Heart right ventricle (tissue), 16 donors: ENCODE data around the gene FBXO45. TPM values are rescaled to one million over a fixed set of nuclear protein-coding genes. Genes with fewer than 3 reads are reported as not detected.
"Not testable (repeated sequence)": the region's sequence is repeated elsewhere in the genome, so short reads cannot be mapped to it uniquely, and the experiment has no call there.

Experiments
- ATAC-seq, 8 donors: fragments of 200-7000 bp; cut with Tn5 transposase; one replicate each; pipeline ENCODE4 v1.9.1; 2020; ENCODE audit warnings: mild to moderate bottlenecking in 8 of 8, moderate library complexity in 8 of 8, moderate number of reproducible peaks in 1 of 8
- DNase-seq, 2 donors: peaks; one replicate each; pipeline ENCODE4 v3.0.0-alpha.2; 2020
- H3K27ac ChIP-seq, 10 donors: fragments of 200-600 bp; sonication (generic) in 2 of 10; one replicate each; pipeline versions ENCODE4 v1.5.0 to v1.8.0; 2020 to 2022; ENCODE audit warnings: mild to moderate bottlenecking in 3 of 10
- H3K27me3 ChIP-seq, 7 donors: fragments of 200-600 bp; one replicate each; pipeline ENCODE4 v1.8.0; 2021 to 2022; ENCODE audit warnings: mild to moderate bottlenecking in 2 of 7
- H3K36me3 ChIP-seq, 9 donors: fragments of 200-600 bp; sonication (generic) in 1 of 9; one replicate each; pipeline versions ENCODE4 v1.5.0 to v1.8.0; 2020 to 2022; ENCODE audit warnings: mild to moderate bottlenecking in 2 of 9
- H3K4me1 ChIP-seq, 9 donors: fragments of 200-600 bp; sonication (generic) in 1 of 9; one replicate each; pipeline versions ENCODE4 v1.5.0 to v1.8.0; 2020 to 2022; ENCODE audit warnings: mild to moderate bottlenecking in 4 of 9
- H3K4me3 ChIP-seq, 10 donors: fragments of 200-600 bp; sonication (generic) in 2 of 10; one replicate each; pipeline versions ENCODE4 v1.5.0 to v1.8.0; 2020 to 2022; ENCODE audit warnings: mild to moderate bottlenecking in 7 of 10, moderate library complexity in 2 of 10
- H3K9me3 ChIP-seq, 11 donors: fragments of 200-600 bp in 10 of 11; sonication (generic) in 2 of 11; one replicate each; pipeline versions ENCODE4 v1.5.0 to v1.8.0; 2013 to 2022; ENCODE audit warnings: mild to moderate bottlenecking in 2 of 11, control low read depth in 1 of 11, moderate library complexity in 1 of 11
- CTCF ChIP-seq, 9 donors: fragments of 200-600 bp; sonication (generic) in 2 of 9; IDR thresholded peaks; one replicate each; pipeline versions ENCODE4 v1.5.0 to v1.8.0; 2021 to 2022; ENCODE audit warnings: antibody characterized with exemption in 9 of 9, mild to moderate bottlenecking in 5 of 9, moderate library complexity in 1 of 9
- WGBS, 2 donors: extraction: QIAGEN DNeasy Blood & Tissue Kit; methylation state at CpG; one replicate each; pipeline ENCODE4 v1.1.7; 2013; ENCODE audit warnings: inconsistent platforms in 1 of 2; 5-methylcytosine and 5-hydroxymethylcytosine counted together
- intact Hi-C, 10 donors: fragments of 100-400 bp; cut with DNase I; formaldehyde crosslinking; loops; one replicate each; pipeline versions ENCODE4 v1.11.1 to v1.14.2; 2022
- polyA plus RNA-seq, 2 donors: library from polyadenylated mRNA; stranded (reverse); fragments of 200-250 nt; gene quantifications; one replicate each; pipeline ENCODE4 v1.2.3, GENCODE V29; 2013
- total RNA-seq, 10 donors: library from RNA; stranded (reverse); fragmentation: NEBNext Ultra II Directional in 3 of 10; extraction: Animal tissue kit (Norgen Biotek cat#: 25700) in 3 of 10; gene quantifications; one replicate each; pipeline versions ENCODE4 v1.2.1 to v1.2.4, GENCODE V29; 2021 to 2023
- donor health status: Arrhythmogenic right ventricular cardiomyopathy.
- donor health status: ischemic (EF 13 %, LVEDD 7.1; RV severe dilation, severe dysfunction).
- donor health status: healthy with polysubstance abuse.
- donor health status: DM: no; HTN: yes; CAD: no.
- donor health status: DM: no; HTN: no; CAD: no.
- donor health status: ischemic (EF 25% LVEDD 6.9; RV normal size, moderate dysfunction).
- donor health status: ischemic (EF 25% LVEDD 5.7; RV mildly dilated, moderate dysfunction).
- donor health status: healthy.
- donor health status: DM: yes; HTN: yes; CAD: no.
- donor health status: Ischemic cardiomyopathy.
- donor health status: ischemic (EF 35%, LVEDD 5.7; RV mildly dilated, moderate dysfunction).
- donor health status: nonischemic (EF 11% LVEDD 7.7; RV severe dilation, severe dysfunction).
- donor health status: DM: yes; HTN: yes; CAD: no.
- donor health status: PGD.
- donor health status: ischemic (EF 29% LVEDD 5.4; RV normal size, mild dysfunction).
- donor health status: nonischemic (EF 23%, LVEDD 6.1; RV moderate dilation, normal function).

The FBXO45 gene
- total and polyA plus RNA-seq, 12 donors: 2.0 to 10.2 (median 5.8) TPM

- WGBS, 2 donors: 70 to 73% methylated on average over 10 of the region's 10 CpGs
- no peak for ATAC-seq
- no peaks in the 10 kb centered on the region for H3K36me3 ChIP-seq
- TF ChIP-seq CTCF (IDR thresholded peaks at IDR 0.05): no peak
- H3K4me3 ChIP-seq: peak overlapping the region in 2 of 10 donors; percentile 69 to 76
- DNase-seq: peak in 1 of 2 donors; percentile 30
- peaks cover 0 to 11% (median 0%) of the 10 kb centered on the region in 7 donors for H3K27me3 ChIP-seq
- H3K27ac ChIP-seq: peak overlapping the region in 6 of 10 donors; percentile 83 to 97 (median 92)
- no peaks in the 10 kb centered on the region for H3K9me3 ChIP-seq
- H3K4me1 ChIP-seq: peaks cover 0 to 70% (median 22%) of the 10 kb centered on the region in 9 donors
- intact Hi-C loops: no loop called here
These were observed 65.8 kb downstream of the FBXO45 start for GRCh38 chr3:196634224-196634623.

GRCh38 chr3:196634829-196635228 is 66.4 kb downstream of the FBXO45 start:
- H3K9me3 ChIP-seq: no peaks in the 10 kb centered on the region
- H3K36me3 ChIP-seq: no peaks in the 10 kb centered on the region
- H3K4me3 ChIP-seq: no peak overlapping the region
- H3K27ac ChIP-seq: peak overlapping the region in 3 of 10 donors; percentile 25 to 76 (median 39)
- H3K27me3 ChIP-seq: peaks cover 0 to 13% (median 2%) of the 10 kb centered on the region in 7 donors
- intact Hi-C loops: loop anchor here in 3 of 10 donors (5.0 kb wide), 2 partner anchors 37 to 42 kb away; no protein-coding TSS in a partner anchor
- no peak for TF ChIP-seq CTCF (IDR thresholded peaks at IDR 0.05)
- peaks cover 0 to 70% (median 28%) of the 10 kb centered on the region in 9 donors for H3K4me1 ChIP-seq
- no peak for ATAC-seq
- DNase-seq: no peak
- WGBS, 2 donors: 83 to 85% methylated on average over 7 of the region's 7 CpGs

DNA sequence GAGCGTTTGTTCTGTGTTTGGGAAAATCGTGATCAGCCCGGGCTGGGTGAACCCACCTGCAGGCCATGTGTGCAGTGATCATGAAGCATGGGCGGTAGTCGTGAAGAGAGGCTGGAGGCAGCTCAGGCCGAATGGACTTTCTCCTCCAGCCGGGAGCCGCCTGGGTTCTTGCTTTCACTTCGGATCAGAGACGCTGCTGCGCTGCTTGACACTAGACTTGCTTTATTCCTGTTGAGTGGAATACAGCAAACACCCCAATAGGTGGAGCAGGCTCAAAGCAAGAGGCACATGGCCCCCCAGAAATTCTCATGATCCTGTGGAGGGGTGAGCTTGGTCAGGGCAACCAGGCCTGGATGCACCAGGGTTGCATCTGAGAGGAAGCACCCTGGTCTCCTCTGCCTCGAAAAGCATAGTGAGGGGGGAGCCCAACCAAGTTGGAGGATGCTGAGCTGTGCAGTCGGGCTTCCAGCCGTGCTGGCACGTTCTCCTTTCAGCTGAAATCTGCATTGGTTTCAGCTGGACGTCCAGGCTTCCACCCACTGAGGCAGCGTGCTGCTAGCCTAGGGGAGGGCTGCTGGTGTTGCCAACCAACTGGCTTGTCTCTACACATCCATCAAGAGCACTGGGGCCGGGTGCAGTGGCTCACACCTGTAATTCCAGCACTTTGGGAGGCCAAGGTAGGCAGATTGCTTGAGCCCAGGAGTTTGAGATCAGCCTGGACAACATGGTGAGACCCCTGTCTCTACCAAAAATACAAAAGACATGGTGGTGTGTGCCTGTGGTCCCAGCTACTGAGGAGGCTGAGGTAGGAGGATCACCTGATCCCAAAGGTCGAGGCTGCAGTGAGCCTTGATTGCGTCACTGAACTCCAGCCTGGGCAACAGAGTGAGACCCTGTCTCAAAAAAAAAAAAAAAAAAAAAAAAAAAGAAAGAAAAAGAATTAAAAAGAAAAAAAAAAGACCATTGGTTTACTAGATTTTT is 68.2 kb downstream of the FBXO45 start:
- ATAC-seq (no peak), DNase-seq (peak in 1 of 2 donors; percentile 18)
- H3K4me3 ChIP-seq: no peak overlapping the region
- H3K4me1 ChIP-seq: peaks cover 0 to 73% (median 26%) of the 10 kb centered on the region in 9 donors
- peak overlapping the region in 1 of 10 donors; percentile 76 for H3K27ac ChIP-seq
- intact Hi-C loops: loop anchor here in 3 of 10 donors (5.0 kb wide), 2 partner anchors 36 to 41 kb away; no protein-coding TSS in a partner anchor
- no peak for TF ChIP-seq CTCF (IDR thresholded peaks at IDR 0.05)
- no peaks in the 10 kb centered on the region for H3K9me3 ChIP-seq
- no peaks in the 10 kb centered on the region for H3K36me3 ChIP-seq
- WGBS, 2 donors: 82 to 84% methylated on average over 20 of the region's 20 CpGs
- H3K27me3 ChIP-seq: peaks cover 0 to 24% (median 12%) of the 10 kb centered on the region in 7 donors

DNA sequence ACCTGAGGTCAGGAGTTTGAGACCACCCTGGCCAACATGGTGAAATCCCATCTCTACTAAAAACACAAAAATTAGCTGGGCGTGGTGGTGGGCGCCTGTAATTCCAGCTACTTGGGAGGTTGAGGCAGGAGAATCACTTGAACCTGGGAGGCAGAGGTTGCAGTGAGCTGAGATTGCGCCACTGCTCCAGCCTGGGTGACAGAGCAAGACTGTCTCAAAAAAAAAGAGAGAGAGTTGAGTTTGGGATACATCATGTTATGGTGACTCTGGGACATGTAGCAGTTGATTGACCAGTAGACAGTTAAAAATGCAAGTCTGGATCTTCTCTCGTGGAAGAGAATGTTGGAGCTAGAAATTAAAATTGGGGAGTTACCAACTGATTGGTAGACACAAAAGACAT is 69.5 kb downstream of the FBXO45 start:
- H3K9me3 ChIP-seq, H3K36me3 ChIP-seq, H3K4me3 ChIP-seq, ATAC-seq, DNase-seq: not testable (repeated sequence)
- Histone ChIP-seq H3K4me1 (peaks cover 0 to 77% (median 20%) of the 10 kb centered on the region in 9 donors), H3K27me3 (peaks cover 0 to 28% (median 12%) of the 10 kb centered on the region in 7 donors), H3K27ac (peak overlapping the region in 1 of 10 donors; percentile 94)
- WGBS, 2 donors: 83 to 90% methylated on average over 4 of the region's 4 CpGs
- intact Hi-C loops: loop anchor here in 3 of 10 donors (5.0 kb wide), 2 partner anchors 34 to 39 kb away; no protein-coding TSS in a partner anchor

Other genes starting within 250 kb of the FBXO45 start
- gene TM4SF19, start 230.3 kb upstream of the FBXO45 start, total RNA-seq: 1 to 10 TPM in 1 of 10 donors, not detected in 9; 1.9 TPM
- gene TM4SF19, start 230.3 kb upstream of the FBXO45 start, polyA plus RNA-seq: under 1 TPM in 1 of 2 donors, not detected in 1; 0.10 TPM
- 10 to 100 TPM; 25.2 to 41.7 (median 32.5) TPM for gene UBXN7, start 136.2 kb upstream of the FBXO45 start, total RNA-seq
- gene UBXN7, start 136.2 kb upstream of the FBXO45 start, polyA plus RNA-seq: 10 to 100 TPM in 1 of 2 donors, 1 to 10 TPM in 1; 2.0 to 14.5 TPM
- 10 to 100 TPM; 16.0 to 32.8 (median 21.1) TPM for gene RNF168, start 64.9 kb upstream of the FBXO45 start, total RNA-seq
- gene RNF168, start 64.9 kb upstream of the FBXO45 start, polyA plus RNA-seq: 10 to 100 TPM in 1 of 2 donors, 1 to 10 TPM in 1; 6.4 to 11.4 TPM
- gene SMCO1, start 53.3 kb upstream of the FBXO45 start, total RNA-seq: 100 to 1,000 TPM in 2 of 10 donors, 10 to 100 TPM in 8; 18.7 to 143 (median 58.8) TPM
- gene SMCO1, start 53.3 kb upstream of the FBXO45 start, polyA plus RNA-seq: 10 to 100 TPM in 1 of 2 donors, 1 to 10 TPM in 1; 3.2 to 88.8 TPM
- 10 to 100 TPM in 2 of 10 donors, 1 to 10 TPM in 8; 5.8 to 10.8 (median 8.1) TPM for gene WDR53, start 106 bp upstream of the FBXO45 start, total RNA-seq
- 10 to 100 TPM in 1 of 2 donors, 1 to 10 TPM in 1; 8.3 to 14.7 TPM for gene WDR53, start 106 bp upstream of the FBXO45 start, polyA plus RNA-seq
- gene NRROS, start 71.0 kb downstream of the FBXO45 start, total RNA-seq: 10 to 100 TPM in 1 of 10 donors, 1 to 10 TPM in 9; 1.1 to 11.7 (median 3.0) TPM
- 1 to 10 TPM; 2.5 to 2.7 TPM for gene NRROS, start 71.0 kb downstream of the FBXO45 start, polyA plus RNA-seq
- 1 to 10 TPM in 3 of 10 donors, under 1 TPM in 7; 0.55 to 2.3 (median 0.84) TPM for gene CEP19, start 143.6 kb downstream of the FBXO45 start, total RNA-seq
- gene CEP19, start 143.6 kb downstream of the FBXO45 start, polyA plus RNA-seq: 1 to 10 TPM in 1 of 2 donors, under 1 TPM in 1; 0.68 to 1.0 TPM
- gene PIGX, start 143.7 kb downstream of the FBXO45 start, total RNA-seq: 10 to 100 TPM; 13.9 to 21.9 (median 16.6) TPM
- gene PIGX, start 143.7 kb downstream of the FBXO45 start, polyA plus RNA-seq: 1 to 10 TPM; 8.3 to 9.8 TPM
- 10 to 100 TPM; 44.0 to 62.2 (median 54.7) TPM for gene PAK2, start 171.2 kb downstream of the FBXO45 start, total RNA-seq
- gene PAK2, start 171.2 kb downstream of the FBXO45 start, polyA plus RNA-seq: 10 to 100 TPM; 14.5 to 23.0 TPM